Measurements from ENCODE around the gene WDR70.
"Not testable (repeated sequence)": the region's sequence is repeated elsewhere in the genome, so short reads cannot be mapped to it uniquely, and the experiment has no call there.

The WDR70 gene

GRCh38 chr5:37518356-37518755 is 139.2 kb downstream of the WDR70 start:
- DNase-seq: not testable (repeated sequence)

- no peak for DNase-seq
These were observed 140.2 kb downstream of the WDR70 start for GRCh38 chr5:37519304-37519703.

- no peak for DNase-seq
These were observed 140.7 kb downstream of the WDR70 start for GRCh38 chr5:37519807-37520206.

- DNase-seq: no peak
These were observed 141.7 kb downstream of the WDR70 start for GRCh38 chr5:37520811-37521210.

GRCh38 chr5:37532976-37533740 is 154.0 kb downstream of the WDR70 start:
- no peak for DNase-seq

- DNase-seq: no peak
These were observed 154.7 kb downstream of the WDR70 start for GRCh38 chr5:37533851-37534250.

- no peak for DNase-seq
These were observed 160.3 kb downstream of the WDR70 start for GRCh38 chr5:37539459-37539858.

GRCh38 chr5:37543216-37543615 is 164.1 kb downstream of the WDR70 start:
- DNase-seq: no peak

- no peak for DNase-seq
These were observed 170.3 kb downstream of the WDR70 start for GRCh38 chr5:37549411-37549810.

- DNase-seq: no peak
These were observed 173.0 kb downstream of the WDR70 start for GRCh38 chr5:37552161-37552560.

GRCh38 chr5:37552770-37553719 is 173.9 kb downstream of the WDR70 start:
- DNase-seq: no peak

- DNase-seq: no peak
These were observed 174.7 kb downstream of the WDR70 start for GRCh38 chr5:37553720-37554404.

GRCh38 chr5:37554405-37554739 is 175.3 kb downstream of the WDR70 start:
- DNase-seq: no peak

GRCh38 chr5:37554938-37555337 is 175.8 kb downstream of the WDR70 start:
- DNase-seq: no peak

GRCh38 chr5:37557734-37558293 is 178.7 kb downstream of the WDR70 start:
- no peak for DNase-seq

- no peak for DNase-seq
These were observed 186.0 kb downstream of the WDR70 start for GRCh38 chr5:37565062-37565670.

- no peak for DNase-seq
These were observed 188.4 kb downstream of the WDR70 start for GRCh38 chr5:37567566-37567965.

- no peak for DNase-seq
These were observed 189.1 kb downstream of the WDR70 start for GRCh38 chr5:37568018-37568753.

- peak; percentile 46 to 76 for DNase-seq
These were observed 189.8 kb downstream of the WDR70 start for GRCh38 chr5:37568893-37569292.

GRCh38 chr5:37569466-37569865 is 190.3 kb downstream of the WDR70 start:
- DNase-seq: no peak

GRCh38 chr5:37570597-37570996 is 191.5 kb downstream of the WDR70 start:
- DNase-seq: no peak

GRCh38 chr5:37571985-37572384 is 192.9 kb downstream of the WDR70 start:
- DNase-seq: no peak
